NOMO-1 treated with DMSO at 0.1 percent for 48 hours (cell line): ENCODE data around the gene DIRAS1.
"Not testable (repeated sequence)": the region's sequence is repeated elsewhere in the genome, so short reads cannot be mapped to it uniquely, and the experiment has no call there.

Experiments
- DNase-seq: peaks from one replicate; lab custom pipeline; 2025; ENCODE audit not compliant: unreplicated experiment; lab: John Stamatoyannopoulos, UW

Gene DIRAS1

DNA sequence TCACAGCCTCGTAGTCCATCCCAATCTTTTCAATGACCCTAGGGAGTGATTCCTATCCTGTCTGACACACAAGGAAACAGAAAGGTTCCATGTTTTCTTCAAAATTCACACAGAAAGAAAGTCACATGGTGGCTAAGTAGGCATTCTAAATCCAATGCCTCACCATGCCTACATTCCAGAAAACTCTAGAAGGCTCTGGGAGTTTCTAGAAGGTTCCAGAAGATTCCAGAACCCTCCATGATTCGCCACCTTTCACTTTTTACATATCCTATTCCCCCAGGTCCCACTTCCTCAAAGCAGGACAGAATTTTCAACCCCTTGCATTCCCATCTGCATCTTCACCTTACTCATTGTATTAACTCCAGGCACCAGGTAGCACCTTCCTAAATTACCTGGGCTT lies 41.7 kb downstream of the DIRAS1 start:
- DNase-seq, result no peak

DNA sequence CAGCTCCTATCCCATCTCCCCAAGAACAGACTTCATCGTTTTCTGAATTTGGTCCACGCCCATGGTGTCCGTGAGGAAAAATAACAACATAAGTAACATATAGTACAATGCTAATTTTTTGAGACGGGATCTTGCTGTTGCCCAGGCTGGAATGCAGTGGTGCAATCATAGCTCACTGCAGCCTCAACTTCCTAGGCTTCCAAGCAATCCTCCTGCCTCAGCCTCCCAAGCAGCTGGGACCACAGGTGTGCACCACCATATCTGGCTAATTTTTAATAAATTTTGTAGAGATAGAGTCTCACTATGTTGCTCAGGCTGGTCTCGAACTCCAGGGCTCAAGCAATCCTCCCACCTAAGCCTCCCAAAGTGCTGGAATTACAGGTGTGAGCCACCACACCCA lies 42.2 kb downstream of the DIRAS1 start:
- not testable (repeated sequence) for DNase-seq

DNA sequence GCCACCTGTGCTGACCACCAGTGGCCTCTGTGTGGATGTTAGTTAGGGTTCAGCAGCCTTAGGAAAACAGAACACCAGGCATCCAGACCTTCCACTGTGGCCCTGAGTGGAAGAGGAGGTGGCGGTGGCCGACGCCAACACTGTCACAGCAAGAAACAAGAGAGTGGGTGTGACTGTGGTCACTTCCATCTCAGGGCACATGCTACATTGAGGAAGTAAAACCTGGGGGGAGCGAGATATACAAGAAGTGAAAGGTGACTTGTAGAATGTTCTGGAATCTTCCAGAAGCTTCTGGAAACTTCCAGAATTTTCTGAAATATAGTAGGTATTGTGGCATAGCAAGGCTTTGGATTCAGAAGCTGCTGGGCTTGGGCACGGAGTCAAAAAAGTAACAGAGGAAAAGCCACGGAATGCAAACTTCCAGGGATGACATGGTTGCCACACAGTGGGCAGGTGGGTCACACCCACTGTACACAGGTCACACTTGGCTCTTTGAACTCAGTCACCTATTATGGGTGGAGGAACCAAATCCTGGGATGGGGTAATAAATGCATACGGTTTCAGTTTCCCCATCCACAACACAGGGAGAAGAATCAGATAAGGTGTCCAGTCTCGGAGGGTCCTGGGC lies 43.0 kb downstream of the DIRAS1 start:
- DNase-seq, result peak; percentile 82

DNA sequence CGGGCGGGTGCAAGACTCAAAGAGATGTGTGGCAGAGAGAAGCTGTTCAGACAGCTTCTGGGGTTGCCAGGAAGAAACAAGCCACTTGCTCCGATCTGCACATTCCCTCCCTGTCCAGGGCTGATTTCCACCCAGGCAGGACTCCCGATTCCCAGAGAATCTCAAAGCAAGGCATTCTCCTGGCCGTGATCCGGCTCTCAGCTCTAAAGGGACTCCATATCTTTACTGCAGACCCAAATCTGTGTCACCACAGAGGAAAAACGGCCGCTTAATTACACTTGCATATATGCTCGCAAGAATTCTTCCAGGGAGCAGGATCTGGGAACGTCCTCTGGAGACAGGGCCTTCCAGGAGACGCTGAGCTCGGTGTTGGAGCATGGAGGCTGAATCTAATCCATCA lies 44.3 kb downstream of the DIRAS1 start:
- no peak for DNase-seq

DNA sequence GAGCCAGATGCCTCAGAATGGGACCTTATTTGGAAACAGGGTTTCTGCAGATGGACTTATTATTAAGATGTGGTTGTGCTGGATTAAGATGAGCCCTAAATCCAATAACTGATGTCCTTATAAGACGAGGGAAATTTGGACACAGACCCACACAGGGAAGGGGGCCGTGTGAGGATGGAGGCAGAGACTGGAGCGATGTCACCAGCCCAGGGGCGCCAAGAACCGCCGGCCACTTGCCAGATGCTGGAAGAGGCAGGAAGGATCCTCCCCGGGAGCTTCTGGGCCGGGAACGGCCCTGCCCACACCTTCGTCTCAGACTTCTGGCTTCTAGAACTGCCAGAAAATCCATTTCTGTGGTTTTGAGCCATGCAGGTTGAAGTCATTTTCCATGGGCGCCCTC lies 45.3 kb downstream of the DIRAS1 start:
- no peak for DNase-seq

DNA sequence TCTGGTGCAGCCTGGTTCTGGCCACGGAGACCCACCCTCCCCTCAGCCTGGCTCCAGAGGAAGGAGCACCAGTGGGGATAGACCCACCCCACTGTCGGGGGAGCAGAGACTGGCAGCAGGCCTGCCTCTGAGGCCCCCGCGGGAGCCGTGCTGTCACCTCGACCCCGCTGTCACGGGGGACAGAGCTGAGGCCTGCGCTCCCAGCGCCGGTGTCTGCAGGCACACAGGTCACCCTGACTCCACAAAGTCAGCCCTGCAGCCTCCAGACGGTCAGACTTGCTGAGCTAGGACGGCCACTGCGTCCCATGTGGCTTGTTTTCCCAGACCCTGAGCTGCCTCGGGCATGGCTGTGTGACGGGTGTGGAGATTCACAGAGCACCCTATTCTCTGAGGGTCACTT lies 51.0 kb downstream of the DIRAS1 start:
- DNase-seq, result no peak

DNA sequence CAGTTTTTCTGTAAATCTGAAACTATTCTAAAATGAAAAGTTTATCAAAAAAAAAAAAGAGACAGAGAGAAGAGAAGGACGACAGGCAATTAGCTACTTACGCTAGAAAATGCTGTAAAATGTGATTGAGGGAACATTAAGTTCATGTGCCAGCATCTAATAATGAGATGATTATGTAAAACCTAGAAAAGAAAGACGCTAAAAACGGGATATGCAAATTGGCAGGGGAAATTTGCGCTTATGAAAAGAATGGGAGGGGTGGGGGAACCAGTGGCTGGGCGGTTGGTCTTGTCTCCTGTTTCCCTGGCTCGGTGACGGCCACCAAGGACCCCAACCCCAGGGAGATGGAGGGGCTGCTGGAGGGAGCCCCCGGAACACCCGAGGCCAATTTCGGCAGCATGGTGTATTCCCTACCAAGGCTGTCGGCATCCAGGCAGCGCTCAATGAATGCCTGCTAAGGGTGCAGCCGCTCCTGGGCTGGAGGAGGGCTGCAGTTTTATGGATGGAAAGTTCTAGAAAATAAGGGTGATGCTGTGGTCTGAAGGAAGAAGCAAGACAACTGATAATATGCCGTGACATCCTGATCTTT lies 52.9 kb downstream of the DIRAS1 start:
- DNase-seq, result no peak

DNA sequence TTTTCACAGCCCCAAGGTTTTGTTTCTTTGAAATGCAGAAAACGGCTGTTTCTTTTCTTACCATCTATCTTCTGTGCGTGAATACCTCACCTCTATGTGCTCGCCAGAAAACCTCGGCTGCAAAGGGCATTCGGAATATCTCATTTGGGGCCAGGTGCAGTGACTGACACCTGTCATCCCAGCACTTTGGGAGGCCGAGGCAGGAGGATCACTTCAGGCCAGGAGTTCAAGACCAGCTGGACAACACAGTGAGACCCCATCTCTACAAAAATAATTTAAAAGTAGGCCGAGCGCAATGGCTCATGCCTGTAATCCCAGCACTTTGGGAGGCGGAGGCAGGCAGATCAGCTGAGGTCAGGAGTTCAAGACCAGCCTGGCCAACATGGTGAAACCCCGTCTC lies 53.8 kb downstream of the DIRAS1 start:
- DNase-seq, result not testable (repeated sequence)

DNA sequence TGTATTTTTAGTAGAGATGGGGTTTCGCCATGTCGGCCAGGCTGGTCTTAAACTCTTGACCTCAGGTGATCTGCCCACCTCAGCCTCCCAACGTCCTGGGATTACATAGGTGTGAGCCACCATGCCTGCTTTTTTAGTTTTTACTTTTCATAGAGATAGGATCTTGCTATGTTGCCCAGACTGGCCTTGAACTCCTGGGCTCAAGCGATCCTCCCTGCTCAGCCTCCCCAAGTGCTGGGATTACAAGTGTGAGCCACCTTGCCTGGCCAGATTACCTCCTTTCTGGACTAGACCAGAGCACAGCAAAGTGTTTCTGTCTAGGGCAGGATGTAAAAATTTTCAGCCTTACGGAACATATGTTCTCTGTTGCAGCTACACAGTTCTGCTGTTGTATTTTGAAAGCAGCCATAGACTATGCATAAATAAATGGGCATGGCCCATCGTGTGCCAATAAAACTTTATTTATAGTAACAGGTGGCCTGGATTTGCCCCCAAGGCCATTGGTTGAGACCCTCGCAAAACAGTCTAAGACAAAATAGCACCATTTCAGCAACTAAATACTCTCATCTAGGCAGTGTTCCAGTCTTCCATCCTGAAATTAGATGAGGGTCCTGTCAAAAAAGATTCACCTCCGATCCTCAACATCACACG lies 54.7 kb downstream of the DIRAS1 start:
- DNase-seq, result no peak

DNA sequence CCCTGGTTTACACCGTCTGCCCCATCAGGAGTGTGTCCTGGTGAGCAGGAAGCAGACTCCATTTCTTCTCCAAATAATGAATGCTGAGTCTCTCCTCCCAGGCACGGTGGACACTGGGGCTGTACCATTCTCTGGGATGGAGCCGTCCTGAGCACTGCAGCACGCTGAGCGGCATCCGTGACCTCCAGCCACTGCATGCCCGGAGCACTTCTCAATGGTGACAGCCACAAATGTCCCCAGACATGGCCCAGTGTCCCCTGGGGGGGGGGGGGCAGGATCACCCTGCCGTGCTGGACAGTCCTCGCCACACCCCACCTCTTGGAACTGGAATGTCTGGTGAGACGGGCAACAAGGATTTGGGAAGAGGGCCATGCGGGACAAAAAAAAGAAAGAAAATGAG lies 56.1 kb downstream of the DIRAS1 start:
- DNase-seq, result no peak
